HepG2 (cell line): ENCODE results near the gene CDC40. TPM values are rescaled to one million over a fixed set of nuclear protein-coding genes. Genes with fewer than 3 reads are reported as not detected.

Experiments
- CHD4 ChIP-seq: fragments of 200-600 bp; sonication (generic); IDR thresholded peaks from 2 replicates; pipeline ENCODE4 v1.7.0; 2017; ENCODE audit warnings: mild to moderate bottlenecking, low read length, borderline replicate concordance
- ETV6 ChIP-seq: sonication (generic); formaldehyde crosslinking; conservative IDR thresholded peaks from 2 replicates; pipeline ENCODE4 v1.4.0; 2020; ENCODE audit warnings: missing genetic modification reagents
- GMEB1 ChIP-seq: sonication (generic); formaldehyde crosslinking; IDR thresholded peaks from 2 replicates; pipeline ENCODE4 v1.5.1; 2020; ENCODE audit warnings: missing genetic modification reagents, mild to moderate bottlenecking, borderline replicate concordance
- IRF2 ChIP-seq: IDR thresholded peaks from 2 replicates; pipeline ENCODE4 v1.6.1; 2018; ENCODE audit warnings: missing genetic modification reagents, missing compliant biosample characterization
- KAT7 ChIP-seq: IDR thresholded peaks from 2 replicates; pipeline ENCODE4 v1.6.1; 2018; ENCODE audit warnings: borderline replicate concordance, missing compliant biosample characterization
- KMT2A ChIP-seq: sonication (generic); formaldehyde crosslinking; IDR thresholded peaks from 2 replicates; pipeline ENCODE4 v1.4.0; 2020; ENCODE audit warnings: missing genetic modification reagents
- KMT2B ChIP-seq: IDR thresholded peaks from 2 replicates; pipeline ENCODE4 v1.6.1; 2016; ENCODE audit warnings: missing genetic modification reagents, missing compliant biosample characterization
- NAIF1 ChIP-seq: sonication (generic); formaldehyde crosslinking; IDR thresholded peaks from 2 replicates; pipeline ENCODE4 v1.5.0; 2020; ENCODE audit warnings: mild to moderate bottlenecking, missing genetic modification reagents, borderline replicate concordance
- PHF21A ChIP-seq: sonication (generic); formaldehyde crosslinking; IDR thresholded peaks from 2 replicates; pipeline ENCODE4 v1.5.0; 2020; ENCODE audit warnings: mild to moderate bottlenecking, missing genetic modification reagents
- SRSF4 ChIP-seq: fragments of 200-400 bp; formaldehyde crosslinking; IDR thresholded peaks from one replicate; pipeline ENCODE4 v1.6.1; 2018; ENCODE audit warnings: mild to moderate bottlenecking, low read depth, low read length, moderate library complexity; ENCODE audit not compliant: poor library complexity, severe bottlenecking
- YY1 ChIP-seq: IDR thresholded peaks from 2 replicates; pipeline ENCODE4 v1.6.1; 2011; ENCODE audit warnings: low read length, low read depth, moderate library complexity, mild to moderate bottlenecking; ENCODE audit not compliant: insufficient read depth, insufficient replicate concordance
- ZBED4 ChIP-seq: sonication (generic); formaldehyde crosslinking; IDR thresholded peaks from 2 replicates; pipeline ENCODE4 v1.4.0; 2020; ENCODE audit warnings: missing genetic modification reagents, borderline replicate concordance
- ZBTB14 ChIP-seq: sonication (generic); formaldehyde crosslinking; IDR thresholded peaks from 2 replicates; pipeline ENCODE4 v1.4.0; 2020; ENCODE audit warnings: missing genetic modification reagents
- ZNF3 ChIP-seq: IDR thresholded peaks from 2 replicates; pipeline ENCODE4 v1.7.0; 2017; ENCODE audit warnings: inconsistent platforms
- ZNF644 ChIP-seq: IDR thresholded peaks from 2 replicates; pipeline ENCODE4 v1.6.1; 2016; ENCODE audit warnings: low read depth
- ZNF691 ChIP-seq: sonication (generic); formaldehyde crosslinking; IDR thresholded peaks from 2 replicates; pipeline ENCODE4 v1.4.0; 2020; ENCODE audit warnings: missing genetic modification reagents, low read depth, mild to moderate bottlenecking, borderline replicate concordance
- ZSCAN31 ChIP-seq: sonication (generic); formaldehyde crosslinking; IDR thresholded peaks from 2 replicates; pipeline ENCODE4 v1.5.0; 2020; ENCODE audit warnings: low read depth, mild to moderate bottlenecking, missing genetic modification reagents
- polyA plus RNA-seq, 8 experiments: library from polyadenylated mRNA; depleted of rRNA in 3 of 8; stranded (reverse) in 7 of 8; unstranded in 1 of 8; fragments of >200 nt; fragmentation: Illumina TruSeq in 4 of 8; extraction: Trizol in 4 of 8; gene quantifications; 2 replicates each; pipeline versions ENCODE4 v1.2.1 to v1.2.3, GENCODE V29; 2011 to 2016; ENCODE audit warnings: low read depth in 4 of 8, missing spikeins in 1 of 8, mixed read lengths in 1 of 8; ENCODE audit not compliant: insufficient read depth in 1 of 8
- total RNA-seq, 5 experiments: library from RNA; depleted of rRNA; stranded (reverse); fragments of >200 nt; fragmentation: Illumina TruSeq; extraction: Trizol; gene quantifications; 2 replicates each; pipeline ENCODE4 v1.2.3, GENCODE V29; 2016; ENCODE audit warnings: low read depth in 1 of 5

CDC40 gene
- total and polyA plus RNA-seq, 2 of the 13 experiments (the other 11 are each of a cell fraction or from before 2014, with no cell fraction given): 11.4 to 21.5 TPM

- peak; percentile 48 for TF ChIP-seq YY1
- peak; percentile 52; the same call in 1 of the 2 replicates for TF ChIP-seq ZSCAN31 (CRISPR knock-in tag)
- no peak for TF ChIP-seq ZBTB14 (CRISPR knock-in tag)
- no peak for TF ChIP-seq SRSF4
- peak; percentile 72; the same call in 1 of the 2 replicates for TF ChIP-seq KMT2A (CRISPR knock-in tag)
- TF ChIP-seq CHD4: no peak
- TF ChIP-seq IRF2: 0 out of 2 replicates have a peak, but pooled peaks have one; percentile 39
- TF ChIP-seq PHF21A (CRISPR knock-in tag): no peak; the same call in 1 of the 2 replicates
- no peak for TF ChIP-seq ZNF3 (CRISPR knock-in tag)
- peak; percentile 63; the same call in 1 of the 2 replicates for TF ChIP-seq KAT7
- 0 out of 2 replicates have a peak, but pooled peaks have one; percentile 1 for TF ChIP-seq ZNF691 (CRISPR knock-in tag)
- no peak for TF ChIP-seq GMEB1 (CRISPR knock-in tag)
- no peak for TF ChIP-seq ZNF644 (CRISPR knock-in tag)
- 0 out of 2 replicates have a peak, but pooled peaks have one; percentile 25 for TF ChIP-seq ETV6 (CRISPR knock-in tag)
- peak; percentile 91 for TF ChIP-seq KMT2B (CRISPR knock-in tag)
- TF ChIP-seq NAIF1 (CRISPR knock-in tag): 0 out of 2 replicates have a peak, but pooled peaks have one; percentile 50
- TF ChIP-seq ZBED4 (CRISPR knock-in tag): 0 out of 2 replicates have a peak, but pooled peaks have one; percentile 48
Observed at GRCh38 chr6:110180228-110181008, at the start of gene CDC40 (continued).
